Fibroblast of skin of right biceps (primary cell): ENCODE data around the gene CNKSR3.

Experiments used
- DNase-seq: peaks from one replicate; pipeline ENCODE4 v3.0.0-alpha.2; 2013

The CNKSR3 gene

GRCh38 chr6:154377726-154378125, 132.8 kb downstream of the CNKSR3 start:
- no peak for DNase-seq

- DNase-seq, result no peak
Observed at GRCh38 chr6:154373971-154374370, 136.5 kb downstream of the CNKSR3 start.

- no peak for DNase-seq
Observed at GRCh38 chr6:154371281-154371680, 139.2 kb downstream of the CNKSR3 start.

- DNase-seq, result peak; percentile 62
Observed at GRCh38 chr6:154370545-154370944, 139.9 kb downstream of the CNKSR3 start.

- DNase-seq, result no peak
Observed at GRCh38 chr6:154367839-154368695, 142.4 kb downstream of the CNKSR3 start.

GRCh38 chr6:154367336-154367735, 143.1 kb downstream of the CNKSR3 start:
- no peak for DNase-seq

GRCh38 chr6:154363821-154364220, 146.7 kb downstream of the CNKSR3 start:
- peak; percentile 59 for DNase-seq

GRCh38 chr6:154361476-154361875, 149.0 kb downstream of the CNKSR3 start:
- no peak for DNase-seq

GRCh38 chr6:154360476-154360875, 150.0 kb downstream of the CNKSR3 start:
- no peak for DNase-seq

GRCh38 chr6:154359679-154360078, 150.8 kb downstream of the CNKSR3 start:
- DNase-seq, result no peak

- DNase-seq, result peak; percentile 28
Observed at GRCh38 chr6:154359161-154359574, 151.3 kb downstream of the CNKSR3 start.

GRCh38 chr6:154358019-154358545, 152.4 kb downstream of the CNKSR3 start:
- no peak for DNase-seq

GRCh38 chr6:154356690-154357089, 153.8 kb downstream of the CNKSR3 start, which contains the start of gene IPCEF1:
IPCEF1 (minus strand) TSS chr6:154356803; CDS start chr6:154265947, 90,856 bp downstream.
- no peak for DNase-seq

- DNase-seq, result no peak
Observed at GRCh38 chr6:154356113-154356512, 154.4 kb downstream of the CNKSR3 start.

GRCh38 chr6:154354265-154354777, 156.2 kb downstream of the CNKSR3 start:
- DNase-seq, result no peak

GRCh38 chr6:154353626-154354025, 156.9 kb downstream of the CNKSR3 start:
- no peak for DNase-seq

GRCh38 chr6:154352898-154353585, 157.4 kb downstream of the CNKSR3 start:
- no peak for DNase-seq

- DNase-seq, result peak; percentile 30
Observed at GRCh38 chr6:154350293-154350692, 160.2 kb downstream of the CNKSR3 start.

GRCh38 chr6:154347981-154348380, 162.5 kb downstream of the CNKSR3 start:
- DNase-seq, result no peak

- no peak for DNase-seq
Observed at GRCh38 chr6:154345811-154346210, 164.7 kb downstream of the CNKSR3 start.

- DNase-seq, result peak; percentile 55
Observed at GRCh38 chr6:154343473-154344308, 166.8 kb downstream of the CNKSR3 start.

- no peak for DNase-seq
Observed at GRCh38 chr6:154341871-154342270, 168.6 kb downstream of the CNKSR3 start.

- no peak for DNase-seq
Observed at GRCh38 chr6:154341336-154341735, 169.1 kb downstream of the CNKSR3 start.
